Thyroid gland (tissue), 4 donors: ENCODE measurements around the gene CASR.

Source experiments
- CTCF ChIP-seq, 6 experiments: fragments of 200-600 bp in 3 of 6; fragments of 450-650 bp in 3 of 6; sonication (generic) in 3 of 6; IDR thresholded peaks; one replicate each; pipeline ENCODE4 v1.5.1; 2016 to 2019; ENCODE audit warnings: antibody characterized with exemption in 6 of 6, mild to moderate bottlenecking in 2 of 6, inconsistent platforms in 1 of 6, moderate library complexity in 1 of 6
- POLR2A ChIP-seq, 2 donors: fragments of 450-650 bp; IDR thresholded peaks; one replicate each; pipeline ENCODE4 v1.6.1; 2017; ENCODE audit warnings: antibody characterized with exemption in 2 of 2, mild to moderate bottlenecking in 2 of 2, moderate library complexity in 1 of 2

- TF ChIP-seq CTCF (IDR thresholded peaks at IDR 0.05) (no peak), POLR2A (IDR thresholded peaks at IDR 0.05) (no peak)
Measured at GRCh38 chr3:122183521-122183892, at the start of gene CASR.
